Suppressor macrophage (primary cell): ENCODE measurements around the gene RELL1.

Experiments used
- DNase-seq, 4 experiments: peaks; one replicate each; pipeline ENCODE4 v3.0.0-alpha.2; 2020 to 2022
- total RNA-seq, 17 experiments: gene quantifications; one replicate each; lab custom pipeline; 2026; ENCODE audit warnings: mixed read lengths in 6 of 17, inconsistent platforms in 3 of 17; lab: John Stamatoyannopoulos, UW

Gene RELL1
- total RNA-seq: 29.1 to 71.5 (median 55.6) reads per million in 17 experiments

DNA sequence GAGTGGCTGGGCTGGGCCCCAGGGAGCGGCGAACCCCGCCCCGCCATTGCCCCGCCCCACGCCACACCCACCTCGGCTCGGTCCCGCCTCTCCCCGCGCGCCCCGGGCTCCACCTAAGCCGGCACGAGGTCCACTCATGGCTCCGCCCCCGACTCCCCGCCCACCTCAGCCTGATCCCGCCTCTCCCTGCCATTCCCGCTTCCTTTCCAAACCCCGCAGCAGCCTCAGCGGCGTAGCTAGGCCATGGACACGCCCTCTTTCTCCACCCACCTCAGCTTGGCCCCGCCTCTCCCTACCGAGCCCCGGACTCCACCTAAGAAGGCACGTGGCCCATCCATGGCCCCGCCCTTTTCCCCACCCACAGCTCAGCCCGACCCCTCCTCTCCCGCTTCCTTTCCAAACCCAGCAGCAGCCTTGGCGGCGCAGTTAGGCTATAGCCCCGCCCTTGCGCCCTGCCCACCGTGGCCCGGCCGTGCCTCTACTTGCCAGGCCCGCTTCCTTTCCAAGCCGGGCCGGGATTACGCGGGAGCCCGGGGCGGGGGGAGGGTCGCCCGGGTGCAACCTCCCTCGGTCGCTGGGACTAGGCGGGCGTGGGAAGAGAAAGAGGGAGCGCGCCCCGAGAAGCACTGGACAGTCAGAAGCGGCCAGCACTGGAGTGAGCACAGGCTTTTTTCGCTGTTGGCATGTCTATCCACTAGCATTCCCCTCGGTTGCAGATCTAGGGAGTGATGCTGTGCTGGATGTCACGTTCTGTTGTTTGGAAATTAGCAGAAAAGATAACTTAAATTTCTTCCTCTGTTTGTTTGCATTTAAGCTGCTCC, at the start of gene RELL1:
Gene RELL1, minus strand, starts transcription at position 4 of the 821 bp plus-strand sequence. CDS start 89 bp downstream, outside the sequence.
- DNase-seq: peak; percentile 99 to 100 (median 100)

- DNase-seq: peak; percentile 78 to 87 (median 84)
Measured at GRCh38 chr4:37735578-37735977, 49.4 kb upstream of the RELL1 start.

DNA sequence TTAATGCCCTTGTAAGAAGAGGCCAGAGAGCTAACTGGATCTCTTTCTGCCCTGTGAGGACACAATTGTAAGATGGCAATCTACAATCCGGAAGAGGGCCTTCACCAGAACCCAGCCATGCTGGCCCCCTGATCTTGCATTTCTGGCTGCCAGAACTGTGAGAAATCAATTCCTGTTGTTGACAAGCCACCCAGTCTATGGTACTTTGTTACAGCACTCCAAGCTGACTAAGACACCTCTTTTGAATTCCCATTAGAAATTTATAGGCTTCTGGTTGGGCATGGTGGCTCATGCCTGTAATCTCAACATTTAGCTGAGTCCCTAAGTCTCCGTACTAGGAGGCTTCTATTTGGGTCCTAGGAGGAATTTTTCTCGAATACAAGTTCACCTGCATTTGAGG, 48.8 kb upstream of the RELL1 start:
- no peak for DNase-seq

DNA sequence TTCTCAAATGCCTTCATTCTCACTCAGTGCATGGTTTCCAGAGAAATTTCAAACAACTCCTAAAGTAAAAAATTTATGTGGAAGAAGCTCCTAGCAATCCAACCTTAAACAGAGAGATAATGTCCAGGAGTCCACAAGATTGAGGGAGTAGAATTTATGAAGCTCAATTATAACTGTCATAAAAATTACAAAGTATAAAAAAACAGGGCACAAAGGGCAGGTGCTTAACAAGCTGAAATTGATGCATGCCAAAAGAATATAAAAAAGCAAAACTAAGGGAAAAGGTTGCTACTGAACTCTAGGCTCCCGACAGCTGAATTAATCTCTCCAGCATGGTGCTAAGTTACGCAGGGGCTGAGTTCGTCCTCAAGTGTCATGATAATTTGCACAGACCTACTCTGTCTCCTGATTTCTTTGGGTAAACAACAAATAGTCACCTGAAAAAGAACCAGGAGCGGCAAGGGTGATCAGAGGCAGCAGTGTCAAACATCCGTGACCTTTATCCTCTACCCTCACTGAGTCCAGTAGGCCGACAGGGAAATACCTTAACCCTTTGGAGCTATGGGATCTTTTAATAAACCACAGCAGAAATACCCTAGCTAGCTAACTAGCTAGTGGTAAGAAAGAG, 47.2 kb upstream of the RELL1 start:
- no peak for DNase-seq

DNA sequence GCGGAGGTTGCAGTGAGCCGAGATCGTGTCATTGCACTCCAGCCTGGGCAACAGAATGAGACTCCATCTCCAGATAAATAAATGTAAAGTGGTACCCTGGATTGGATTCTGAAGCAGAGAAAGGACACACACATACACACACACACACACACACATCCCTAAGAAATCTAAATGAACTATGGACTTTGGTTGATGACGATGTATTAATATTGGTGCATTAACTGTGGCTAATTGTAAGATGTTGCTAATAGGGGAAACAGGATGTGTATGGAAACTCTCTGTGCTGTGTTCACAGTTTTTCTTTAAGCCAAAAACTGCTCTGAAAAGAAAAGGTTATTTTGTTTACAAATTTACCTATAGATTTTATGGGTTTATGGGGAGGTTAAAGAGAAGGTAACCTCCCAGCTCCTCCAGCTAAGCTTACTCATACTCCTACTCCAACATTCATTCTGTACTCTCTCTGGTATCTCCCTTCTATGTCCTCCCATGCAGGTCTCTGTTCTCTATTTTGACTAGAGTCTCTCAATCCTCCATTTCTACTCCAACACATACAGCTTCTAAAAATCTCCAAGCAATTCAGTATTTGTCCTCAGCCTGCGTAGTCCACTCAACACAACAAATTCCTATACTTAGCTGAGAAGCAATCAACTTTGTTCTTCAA, 46.5 kb upstream of the RELL1 start:
- DNase-seq: no peak

GRCh38 chr4:37729649-37730004, 43.5 kb upstream of the RELL1 start:
- DNase-seq: no peak

DNA sequence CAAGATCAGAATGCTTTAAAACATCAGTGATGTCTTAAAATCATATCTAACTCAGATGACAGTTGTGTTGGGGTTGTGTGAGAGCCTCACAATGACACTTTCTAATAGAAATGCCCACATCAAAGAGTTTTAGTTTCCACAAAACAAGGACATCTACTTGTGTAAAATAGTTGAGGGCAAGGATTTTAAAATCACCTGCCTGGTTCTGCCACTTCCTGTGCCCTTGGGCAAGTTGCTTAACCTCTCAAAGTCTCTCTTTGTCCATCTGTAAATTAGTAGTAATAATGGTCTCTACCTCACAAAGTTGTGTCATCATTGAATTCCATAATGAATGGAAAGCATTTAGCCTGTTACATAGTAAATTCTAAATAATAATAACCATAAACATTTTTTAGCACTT, 41.9 kb upstream of the RELL1 start:
- DNase-seq: no peak

DNA sequence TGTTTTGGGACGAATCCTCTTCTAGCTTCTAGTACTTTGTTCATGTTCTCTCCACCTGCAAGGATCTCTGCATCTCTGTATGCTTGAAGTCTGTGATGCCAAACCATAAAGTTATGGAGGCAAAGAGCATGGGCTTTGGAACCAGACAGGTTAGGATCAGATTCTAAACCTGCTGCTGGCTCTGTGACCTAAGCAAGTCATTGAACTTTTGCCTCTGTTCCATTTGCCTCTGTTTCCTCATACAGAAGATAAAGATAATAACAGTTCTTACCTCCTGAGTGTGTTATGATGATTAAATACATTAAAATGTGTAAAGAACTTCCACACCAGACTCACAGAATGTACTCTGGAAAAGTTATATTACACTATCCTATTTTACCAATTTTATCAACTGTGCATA, 41.5 kb upstream of the RELL1 start:
- no peak for DNase-seq

DNA sequence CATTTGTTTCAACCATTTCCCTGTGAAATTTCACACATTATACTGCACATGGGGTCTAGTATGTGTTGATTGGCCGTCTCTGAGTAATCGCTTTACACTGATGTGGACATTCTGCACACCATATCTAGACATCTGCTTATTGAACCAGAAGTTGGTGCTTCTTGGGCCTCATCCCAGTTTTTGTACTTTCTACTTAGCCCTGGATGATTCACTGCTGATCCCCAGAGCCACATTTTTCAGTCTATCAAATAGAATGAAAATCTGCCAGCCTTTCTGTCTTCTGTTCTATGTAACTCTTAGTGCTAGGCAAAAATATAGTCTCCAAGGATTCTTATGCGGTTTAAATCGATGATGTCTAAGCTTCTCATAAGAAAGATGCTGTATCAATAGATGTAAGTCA, 40.5 kb upstream of the RELL1 start:
- no peak for DNase-seq

GRCh38 chr4:37725718-37726117, 39.5 kb upstream of the RELL1 start:
- DNase-seq: no peak

GRCh38 chr4:37723067-37723466, 36.9 kb upstream of the RELL1 start:
- no peak for DNase-seq

DNA sequence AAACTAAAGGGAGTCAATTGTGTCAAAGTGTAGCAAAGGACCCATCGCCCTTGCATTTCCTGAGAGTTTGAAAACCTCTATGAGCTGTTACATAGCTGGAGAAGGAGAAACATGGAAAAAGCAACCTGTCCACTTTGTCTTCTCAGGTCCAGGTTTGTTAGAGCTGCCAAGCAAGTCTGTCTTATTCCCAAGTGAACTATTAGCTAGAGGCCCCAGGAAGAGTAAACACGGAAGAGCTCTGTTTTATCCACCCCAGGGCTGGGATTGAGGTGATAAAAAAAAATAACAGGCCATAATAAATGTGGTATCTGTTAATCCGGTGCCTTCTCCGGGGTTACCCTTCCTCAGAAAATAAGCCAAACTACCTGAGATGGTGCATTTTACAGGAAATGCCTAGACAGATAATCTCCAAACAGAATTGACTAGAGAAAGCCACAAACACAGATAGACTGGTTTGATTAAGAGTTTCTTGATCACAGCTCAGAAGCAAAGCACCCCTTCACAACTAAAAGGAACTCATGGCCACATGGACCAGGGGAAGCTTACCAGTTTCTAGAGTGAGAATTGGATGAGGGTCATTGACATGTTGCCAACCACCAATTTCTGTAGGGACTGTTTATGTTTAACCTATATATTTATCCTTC, 35.9 kb upstream of the RELL1 start:
- DNase-seq: no peak

DNA sequence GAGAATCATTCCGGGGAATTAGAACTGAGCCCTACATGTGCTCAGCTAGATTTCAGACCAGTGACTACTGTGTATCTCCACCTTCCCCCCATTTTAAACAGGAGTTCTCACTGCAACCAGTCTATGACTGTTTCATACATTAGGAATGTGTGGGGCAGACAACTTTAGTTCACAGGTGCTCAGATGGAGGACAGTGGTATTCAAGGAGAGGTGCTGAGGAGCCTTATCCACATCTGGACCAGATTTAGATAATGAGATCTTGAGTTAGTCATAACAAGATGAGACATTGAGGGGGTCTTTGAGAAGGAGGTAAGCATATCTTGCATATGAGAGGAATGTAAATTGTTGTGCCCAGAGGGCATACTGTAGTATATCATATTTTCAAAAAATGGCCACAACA, 32.8 kb upstream of the RELL1 start:
- DNase-seq: no peak

- DNase-seq: peak; percentile 10 to 48 (median 28)
Measured at GRCh38 chr4:37717576-37717975, 31.4 kb upstream of the RELL1 start.

DNA sequence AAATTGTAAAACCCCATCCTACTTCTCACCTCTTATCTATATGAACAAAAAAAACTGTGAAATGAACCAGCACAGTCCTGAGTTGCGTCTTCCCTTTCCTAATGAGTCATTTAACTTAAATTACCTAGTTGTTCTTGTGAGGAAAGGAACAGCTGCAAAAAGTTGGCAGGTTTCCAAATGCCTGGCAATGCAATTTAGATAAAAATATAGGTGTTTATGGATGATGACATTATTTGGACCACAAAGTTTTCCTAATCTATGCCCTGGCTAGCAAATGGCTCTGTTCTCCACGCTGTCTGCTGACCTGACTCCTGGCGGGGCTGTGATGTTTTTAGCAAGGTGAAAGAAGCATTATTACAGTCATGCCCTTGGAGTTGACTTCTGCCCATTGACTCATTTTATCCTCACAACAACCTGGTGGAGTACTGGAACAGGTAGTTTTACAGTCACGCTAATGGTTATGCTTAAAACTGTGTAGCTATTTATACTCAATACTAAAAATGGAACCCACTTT, 29.8 kb upstream of the RELL1 start:
- DNase-seq: peak in 3 of 4 experiments; percentile 10 to 17 (median 14)

DNA sequence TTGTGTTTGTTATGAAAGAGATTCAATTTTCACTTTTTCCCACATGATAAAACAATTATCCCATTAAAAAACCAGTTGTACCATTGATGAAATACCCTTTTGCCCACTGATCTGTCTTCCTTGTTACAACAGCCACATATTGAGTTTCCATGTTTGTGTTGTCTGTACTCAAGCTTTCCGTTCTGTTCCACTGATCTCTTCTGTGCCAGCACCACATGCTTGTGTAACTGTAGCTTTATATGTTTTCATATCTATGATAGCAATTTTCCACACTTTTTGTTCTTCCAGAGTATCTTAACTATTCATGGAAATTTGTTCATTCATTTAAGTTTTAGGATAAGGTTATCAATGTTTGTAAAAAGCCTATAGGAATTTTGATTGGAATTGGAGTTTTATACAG, 24.3 kb upstream of the RELL1 start:
- DNase-seq: no peak

DNA sequence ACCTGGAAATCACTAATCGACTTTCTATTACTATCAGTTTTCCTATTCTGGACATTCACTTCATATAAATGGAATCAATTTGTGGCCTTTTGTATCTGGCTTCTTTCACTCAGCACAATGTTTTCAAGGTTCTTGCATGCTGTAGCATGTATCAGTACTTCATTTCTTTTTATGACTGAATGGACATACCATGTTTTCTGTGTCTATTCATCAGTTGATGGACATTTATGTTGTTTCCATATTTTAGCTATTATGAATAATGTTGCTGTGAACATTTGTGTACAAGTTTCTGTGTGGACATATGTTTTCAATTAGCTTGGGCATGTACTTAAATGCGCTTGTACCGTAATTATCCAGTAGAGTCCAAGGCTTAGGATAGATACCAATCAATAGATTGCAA, 19.9 kb upstream of the RELL1 start:
- no peak for DNase-seq

DNA sequence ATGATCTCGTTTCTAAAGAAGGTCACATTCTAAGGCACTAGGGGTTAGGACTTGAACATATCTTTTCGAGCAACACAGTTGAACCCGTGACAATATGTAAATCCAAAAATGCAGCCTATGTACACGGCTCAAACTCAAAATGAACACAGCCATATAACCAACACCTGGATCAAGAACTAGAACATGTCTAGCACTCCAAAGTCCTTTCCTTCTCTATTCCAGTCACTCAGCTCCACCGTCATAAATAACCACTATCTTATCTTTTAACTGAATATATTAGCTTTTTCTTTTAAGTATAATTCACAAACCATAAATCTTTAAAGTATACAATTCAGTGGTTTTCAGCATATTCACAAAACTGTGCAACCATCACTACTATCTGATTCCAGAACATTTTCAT, 19.4 kb upstream of the RELL1 start:
- DNase-seq: no peak

GRCh38 chr4:37699868-37700481, 13.8 kb upstream of the RELL1 start:
- DNase-seq: no peak

DNA sequence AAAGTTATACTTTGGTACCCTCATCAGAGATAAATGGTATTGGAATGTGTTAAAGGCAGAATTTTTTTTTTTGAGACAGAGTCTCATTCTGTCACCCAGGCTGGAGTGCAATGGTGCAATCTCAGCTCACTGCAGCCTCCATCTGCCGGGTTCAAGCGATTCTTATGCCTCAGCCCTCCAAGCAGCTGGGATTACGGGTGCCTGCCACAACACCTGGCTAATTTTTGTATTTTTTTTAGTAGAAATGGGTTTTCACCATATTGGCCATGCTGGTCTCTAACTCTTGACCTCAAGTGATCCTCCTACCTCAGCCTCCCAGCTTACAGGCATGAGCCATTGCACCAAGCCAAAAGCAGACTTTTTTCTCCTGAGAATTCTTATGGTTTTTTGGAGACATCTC, 11.4 kb upstream of the RELL1 start:
- DNase-seq: no peak

GRCh38 chr4:37693450-37694190, 7.4 kb upstream of the RELL1 start:
- DNase-seq: no peak

DNA sequence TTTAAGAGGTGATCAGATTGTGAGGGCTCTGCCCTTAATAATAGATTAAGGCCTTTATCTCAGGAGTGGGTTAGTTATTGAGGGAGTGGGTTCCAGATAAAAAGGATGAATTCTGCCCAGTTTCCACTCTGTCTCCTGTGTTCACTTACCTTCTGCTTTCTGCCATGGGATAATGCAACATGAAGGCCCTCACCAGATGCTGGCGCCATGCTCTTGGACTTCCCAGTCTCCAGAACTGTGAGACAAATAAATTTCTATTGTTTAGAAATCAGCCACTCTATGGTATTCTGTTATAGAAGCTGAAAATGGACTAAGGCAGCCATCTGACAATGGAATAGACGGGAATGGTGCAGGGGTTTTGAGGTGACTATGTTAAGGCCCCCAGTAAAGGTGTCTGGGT, 6.9 kb upstream of the RELL1 start:
- no peak for DNase-seq
